Raji (cell line): ENCODE results near the gene SMG1.

ENCODE experiments used
- POLR2A ChIP-seq: IDR thresholded peaks from 2 replicates; pipeline ENCODE4 v1.6.1; 2011; ENCODE audit warnings: low read depth, low read length, control low read depth; ENCODE audit not compliant: insufficient read depth

SMG1 gene

GRCh38 chr16:18925986-18926865, at the start of gene SMG1:
Gene SMG1, minus strand, starts transcription at chr16:18926408. Its CDS starts 367 bp downstream, at chr16:18926041.
- TF ChIP-seq POLR2A: peak; percentile 74

- no peak for TF ChIP-seq POLR2A
These were observed 48.9 kb upstream of the SMG1 start for GRCh38 chr16:18975109-18975508.

- no peak for TF ChIP-seq POLR2A
These were observed 43.6 kb upstream of the SMG1 start for GRCh38 chr16:18969855-18970240.

GRCh38 chr16:18969050-18969854, 43.0 kb upstream of the SMG1 start:
- TF ChIP-seq POLR2A: no peak

GRCh38 chr16:18966791-18967190, 40.6 kb upstream of the SMG1 start:
- no peak for TF ChIP-seq POLR2A

GRCh38 chr16:18965555-18965954, 39.3 kb upstream of the SMG1 start:
- TF ChIP-seq POLR2A: no peak

- TF ChIP-seq POLR2A: no peak
These were observed 32.9 kb upstream of the SMG1 start for GRCh38 chr16:18959031-18959505.

- no peak for TF ChIP-seq POLR2A
These were observed 32.4 kb upstream of the SMG1 start for GRCh38 chr16:18958621-18959029.

GRCh38 chr16:18955874-18956580, 29.8 kb upstream of the SMG1 start:
- TF ChIP-seq POLR2A: peak; percentile 38; the same call in 1 of the 2 replicates

- no peak for TF ChIP-seq POLR2A
These were observed 27.3 kb upstream of the SMG1 start for GRCh38 chr16:18953547-18953946.

- TF ChIP-seq POLR2A: no peak
These were observed 24.4 kb upstream of the SMG1 start for GRCh38 chr16:18950469-18951185.

GRCh38 chr16:18948372-18949020, 22.3 kb upstream of the SMG1 start:
- TF ChIP-seq POLR2A: no peak

GRCh38 chr16:18945233-18945632, 19.0 kb upstream of the SMG1 start:
- no peak for TF ChIP-seq POLR2A

- TF ChIP-seq POLR2A: no peak
These were observed 17.2 kb upstream of the SMG1 start for GRCh38 chr16:18943414-18943813.
